ENCODE data around the gene AAMP. TPM values are rescaled to one million over a fixed set of nuclear protein-coding genes. Genes with fewer than 3 reads are reported as not detected.
A peak's percentile ranks its signal among the peaks of the same experiment; 100 is the strongest.

Gene AAMP
- polyA plus RNA-seq, 3 donors from 2014 or later = 71.8 to 158 (median 101) TPM

DNA sequence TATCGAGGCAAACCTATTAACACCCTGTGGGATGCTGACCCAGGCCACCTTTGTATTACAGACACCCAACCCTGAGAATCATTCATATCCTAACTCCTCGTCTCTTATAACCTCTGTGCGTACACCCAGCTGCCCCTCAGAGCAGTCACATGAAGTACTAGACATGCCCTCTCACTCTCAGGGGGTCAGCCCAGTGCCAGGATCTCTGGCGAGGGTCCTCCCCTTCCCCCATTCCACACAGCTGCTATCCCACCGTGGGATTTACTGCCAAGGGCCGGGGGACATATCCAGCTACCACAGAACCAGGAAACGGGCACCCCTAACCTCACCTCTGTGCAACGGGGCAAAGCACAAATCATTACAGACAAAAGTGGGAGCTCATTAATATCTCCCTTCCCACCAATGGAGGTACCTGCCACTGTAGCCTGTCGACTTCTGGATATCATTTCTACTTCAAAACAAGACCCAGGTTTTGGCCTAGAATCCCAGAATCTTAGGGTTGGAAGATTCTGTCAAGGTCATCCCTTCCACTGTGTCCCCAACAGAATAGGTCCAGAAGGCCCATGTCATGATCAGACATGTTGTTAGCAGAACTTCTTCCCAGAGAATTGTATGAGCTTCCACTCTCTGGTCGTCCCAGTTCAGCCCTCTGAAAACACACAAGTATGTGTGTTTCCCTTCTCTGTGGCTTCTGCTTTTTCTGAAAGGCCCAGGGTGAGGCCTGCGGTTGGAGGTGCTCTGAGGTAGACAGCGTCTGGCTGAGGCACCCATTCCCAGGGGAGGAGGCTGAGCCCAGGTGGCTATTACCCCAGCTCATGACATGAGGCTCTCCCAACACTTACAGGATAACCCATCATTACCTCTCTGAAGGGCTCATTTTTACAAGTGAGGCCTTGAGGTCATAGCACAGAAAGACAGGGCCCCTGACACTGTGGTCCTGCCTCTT lies 20.7 kb upstream of the AAMP start:
- Mint-ChIP-seq H3K27me3 (ENCODE audit: low read depth in 3 of 3) (peaks cover 6 to 12% (median 10%) of the 10 kb centered on the region in 3 donors), H3K36me3 (peaks cover 0 to 3% (median 0%) of the 10 kb centered on the region in 3 donors), H3K9me3 (no peaks in the 10 kb centered on the region), H3K4me1 (peaks cover 82 to 83% of the 10 kb centered on the region in 2 donors), H3K4me3 (peak overlapping the region; percentile 84 to 91 (median 89)), H3K27ac (peak overlapping the region; percentile 95 to 100 (median 98))
- DNase-seq = peak; percentile 23 to 36 (median 29)

DNA sequence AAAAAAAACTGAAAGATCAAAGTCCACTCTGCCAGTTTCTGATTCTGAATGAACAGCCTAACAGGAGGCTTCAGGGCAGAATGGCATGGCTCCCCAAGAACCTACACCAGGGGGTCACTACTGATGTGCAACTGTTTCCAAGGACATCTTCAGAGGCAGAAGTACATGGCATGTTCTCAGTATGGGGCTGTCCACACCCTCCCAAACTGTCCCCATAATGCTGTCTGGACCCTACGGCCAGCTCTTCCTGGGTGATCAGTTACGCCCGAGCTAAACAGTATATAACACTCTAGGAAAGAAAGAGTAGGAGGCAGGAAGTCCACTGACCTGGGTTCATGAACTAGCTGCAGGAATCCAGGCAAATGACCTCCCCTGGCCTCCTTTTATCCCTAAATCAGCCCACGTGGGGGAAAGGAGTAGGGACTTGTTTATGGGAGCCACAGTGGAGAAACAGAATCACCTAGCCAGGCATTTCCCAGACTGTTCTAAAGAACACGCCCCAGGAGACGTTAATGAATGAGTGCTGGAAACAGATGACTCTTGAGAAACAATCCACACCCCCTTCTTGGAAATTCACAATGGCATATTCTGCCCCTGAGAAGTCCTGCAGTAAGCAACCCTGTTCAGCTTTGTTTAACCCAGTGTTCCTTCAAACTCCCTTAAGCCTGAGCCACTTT lies 19.8 kb upstream of the AAMP start:
- peaks cover 10 to 18% (median 11%) of the 10 kb centered on the region in 3 donors for H3K27me3 Mint-ChIP-seq (ENCODE audit: low read depth in 3 of 3)

DNA sequence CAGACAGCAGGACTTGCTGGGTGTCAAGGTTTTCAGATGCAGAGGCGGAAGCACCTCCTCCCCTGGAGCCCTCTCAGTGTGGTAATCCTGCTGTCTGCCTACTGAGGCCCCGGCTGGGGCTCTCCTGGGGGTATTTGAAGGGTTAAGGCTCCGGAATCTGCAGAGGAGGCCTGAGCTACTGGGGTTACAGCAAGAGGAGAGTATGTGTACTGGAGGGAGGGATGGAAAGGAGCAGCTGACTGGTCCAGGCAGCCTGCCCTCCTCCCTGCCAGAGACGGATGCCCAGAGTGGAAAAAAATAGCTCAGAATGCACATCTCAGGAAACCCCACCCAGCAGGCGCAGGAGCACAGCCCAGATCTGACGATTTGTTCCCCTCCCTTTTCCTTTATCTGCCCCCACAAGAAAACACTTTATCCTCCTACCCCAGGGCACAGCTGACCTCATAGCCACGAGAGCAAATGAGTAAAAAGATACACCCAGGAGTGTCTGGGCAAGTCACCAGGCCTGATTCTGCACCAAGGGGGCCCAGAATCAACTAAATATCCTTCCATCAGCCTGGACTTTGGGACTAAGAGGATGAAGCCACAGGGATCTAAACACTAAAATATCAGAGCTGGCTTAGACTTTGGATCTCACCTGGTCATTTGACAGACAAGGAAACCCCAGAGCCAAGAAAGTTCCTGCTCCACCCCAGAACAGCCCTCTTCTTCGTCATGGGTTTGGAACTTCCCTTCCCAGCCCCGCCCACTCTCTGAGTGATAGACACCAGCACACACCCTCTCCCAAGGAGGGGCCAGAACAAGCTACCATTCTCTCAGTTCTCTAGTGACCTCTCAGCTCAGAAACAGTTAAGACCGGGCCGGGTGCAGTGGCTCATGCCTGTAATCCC lies 16.9 kb upstream of the AAMP start:
- peak; percentile 87 to 89 (median 87) for DNase-seq
- Mint-ChIP-seq H3K9me3 (no peaks in the 10 kb centered on the region), H3K4me3 (peak overlapping the region; percentile 85 to 92 (median 89)), H3K27ac (peak overlapping the region; percentile 99 to 100 (median 100)), H3K36me3 (peaks cover 0 to 6% (median 0%) of the 10 kb centered on the region in 3 donors), H3K4me1 (peaks cover 85 to 90% of the 10 kb centered on the region in 2 donors), H3K27me3 (ENCODE audit: low read depth in 3 of 3) (peaks cover 17 to 25% (median 24%) of the 10 kb centered on the region in 3 donors)

More for the DNA sequence above, 19.8 kb upstream of the AAMP start:
- H3K36me3 Mint-ChIP-seq = peaks cover 0 to 6% (median 0%) of the 10 kb centered on the region in 3 donors
- peak overlapping the region; percentile 95 to 100 (median 98) for H3K27ac Mint-ChIP-seq
- peaks cover 90 to 91% of the 10 kb centered on the region in 2 donors for H3K4me1 Mint-ChIP-seq
- no peak for DNase-seq
- peak overlapping the region; percentile 84 to 91 (median 89) for H3K4me3 Mint-ChIP-seq
- no peaks in the 10 kb centered on the region for H3K9me3 Mint-ChIP-seq

DNA sequence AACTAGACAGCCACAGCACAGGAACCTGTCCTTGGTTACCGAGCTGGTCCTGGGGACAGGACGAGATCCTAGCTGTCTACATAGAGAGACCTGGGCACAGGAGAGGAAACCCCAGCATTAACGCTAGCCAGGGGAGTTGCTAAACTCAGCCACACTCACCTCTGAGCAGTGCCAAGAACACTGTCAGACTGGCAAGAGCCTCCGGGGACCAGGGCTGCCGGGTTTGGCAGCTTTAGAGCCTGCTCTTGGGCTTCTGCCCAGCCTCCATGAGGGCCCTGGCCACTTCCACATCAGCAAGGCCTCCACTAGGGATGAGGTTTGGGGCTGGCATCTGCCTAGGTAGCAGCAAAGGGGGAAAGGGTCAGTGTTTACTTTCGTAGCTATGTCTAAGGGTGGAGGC lies 15.7 kb upstream of the AAMP start:
- peak; percentile 37 to 49 (median 39) for DNase-seq
- Mint-ChIP-seq H3K27ac (peak overlapping the region; percentile 99 to 100 (median 100)), H3K4me1 (peaks cover 73 to 81% of the 10 kb centered on the region in 2 donors), H3K4me3 (peak overlapping the region; percentile 85 to 92 (median 89)), H3K9me3 (no peaks in the 10 kb centered on the region), H3K36me3 (peaks cover 0 to 9% (median 3%) of the 10 kb centered on the region in 3 donors), H3K27me3 (ENCODE audit: low read depth in 3 of 3) (peaks cover 18 to 26% (median 24%) of the 10 kb centered on the region in 3 donors)

DNA sequence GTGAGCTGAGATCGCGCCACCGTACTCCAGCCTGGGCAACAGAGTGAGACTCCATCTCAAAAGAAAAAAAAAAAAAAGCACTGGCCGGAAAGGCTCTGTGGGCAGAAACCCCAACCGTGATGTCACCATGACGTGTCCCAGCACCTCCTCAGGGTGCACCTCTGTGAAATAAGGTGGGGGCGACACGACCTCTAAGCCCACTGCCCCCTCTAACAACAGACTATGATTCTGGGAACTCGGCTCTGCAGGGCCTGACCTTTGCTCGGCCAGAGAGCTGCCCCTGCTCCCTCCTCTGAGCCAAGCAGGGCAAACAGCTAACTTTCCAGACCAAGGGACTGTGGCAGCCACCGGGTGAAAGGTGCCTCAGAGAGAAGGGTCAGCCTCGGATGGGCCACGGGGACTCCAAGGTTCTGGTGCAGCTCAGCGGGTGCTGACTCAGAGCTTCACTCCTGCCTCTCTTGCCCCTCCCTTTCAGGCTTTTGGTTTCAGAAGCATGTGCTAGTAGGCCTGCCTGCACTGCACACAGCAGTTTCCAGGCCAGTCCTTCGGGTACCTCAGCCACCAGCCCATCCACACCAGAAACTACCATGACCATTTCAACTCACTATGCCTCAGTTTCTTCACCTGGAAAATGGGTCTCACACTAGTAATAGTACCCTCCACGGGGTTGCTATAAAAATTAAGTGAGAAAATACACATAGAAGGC lies 14.3 kb upstream of the AAMP start:
- peaks cover 0 to 19% (median 3%) of the 10 kb centered on the region in 3 donors for H3K36me3 Mint-ChIP-seq
- no peaks in the 10 kb centered on the region for H3K9me3 Mint-ChIP-seq
- peaks cover 60 to 73% of the 10 kb centered on the region in 2 donors for H3K4me1 Mint-ChIP-seq
- peaks cover 21 to 26% (median 24%) of the 10 kb centered on the region in 3 donors for H3K27me3 Mint-ChIP-seq (ENCODE audit: low read depth in 3 of 3)
- peak overlapping the region; percentile 99 to 100 (median 100) for H3K27ac Mint-ChIP-seq
- H3K4me3 Mint-ChIP-seq = peak overlapping the region; percentile 79 to 92 (median 87)
- DNase-seq = peak; percentile 76 to 79 (median 77)

DNA sequence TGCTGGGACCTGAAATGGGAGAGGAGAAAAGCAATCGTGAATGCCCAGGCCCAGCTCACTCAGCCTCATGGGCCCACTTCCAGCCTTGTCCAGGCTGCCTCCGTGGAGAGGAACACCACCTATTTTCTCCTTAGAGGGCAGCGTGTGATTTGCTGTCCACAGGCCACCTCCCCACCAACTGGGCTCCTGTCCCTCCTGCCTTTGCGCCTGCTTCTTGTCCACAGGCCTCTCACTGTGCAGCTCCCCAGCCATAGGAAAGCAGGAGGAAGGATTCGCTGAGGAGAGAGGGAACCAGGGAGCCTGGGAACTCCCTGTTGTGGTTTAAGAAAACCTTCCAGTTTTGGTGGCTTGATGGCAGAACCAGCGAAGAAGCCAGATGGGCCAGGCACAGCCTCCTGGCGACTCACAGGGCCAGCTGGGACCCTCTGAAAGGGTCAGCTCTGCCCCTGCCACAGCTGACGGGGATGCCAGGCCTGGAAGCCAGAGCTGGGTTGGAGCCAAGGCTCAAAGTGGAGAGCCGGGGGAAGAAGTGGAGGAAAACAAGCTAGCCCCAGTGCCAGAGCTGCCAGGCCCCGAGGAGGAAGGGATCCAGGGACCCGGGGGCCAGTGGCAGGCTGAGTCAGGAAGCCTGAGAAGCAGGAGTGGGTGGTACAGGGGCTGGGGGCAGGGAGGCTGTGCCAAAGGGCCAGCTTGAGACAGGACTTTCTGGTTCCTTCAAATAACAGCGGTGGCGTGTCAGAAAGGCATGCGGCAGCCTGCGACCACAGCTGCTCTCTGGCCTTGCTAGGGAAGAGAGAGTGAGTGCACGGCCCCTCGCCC lies 12.4 kb upstream of the AAMP start:
- Mint-ChIP-seq H3K4me3 (peak overlapping the region in 1 of 5 donors; percentile 17), H3K4me1 (peaks cover 43 to 55% of the 10 kb centered on the region in 2 donors), H3K36me3 (peaks cover 3 to 27% (median 6%) of the 10 kb centered on the region in 3 donors), H3K9me3 (no peaks in the 10 kb centered on the region), H3K27me3 (ENCODE audit: low read depth in 3 of 3) (peaks cover 21 to 26% (median 26%) of the 10 kb centered on the region in 3 donors), H3K27ac (peak overlapping the region; percentile 85 to 100 (median 100))
- DNase-seq = no peak

DNA sequence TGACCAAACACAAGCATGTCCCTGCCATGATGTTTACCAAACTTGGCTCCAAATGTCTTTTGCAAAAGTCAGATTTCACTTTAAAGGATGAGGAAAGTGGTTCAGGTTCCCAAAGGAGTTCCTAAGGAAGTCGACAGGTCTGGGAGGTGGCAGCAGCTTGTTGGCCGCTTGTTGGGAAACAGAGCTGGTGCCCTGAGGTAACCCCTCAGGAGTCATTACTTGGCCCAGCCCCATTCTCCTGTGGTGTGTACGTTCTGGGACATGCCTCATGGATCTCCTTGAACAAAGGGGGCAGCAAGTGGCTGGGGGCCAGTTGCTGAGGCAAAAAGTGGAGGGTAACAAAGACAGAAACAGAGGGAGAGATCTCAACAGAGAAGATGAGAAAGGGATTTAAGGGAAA lies 11.5 kb upstream of the AAMP start:
- H3K9me3 Mint-ChIP-seq = no peaks in the 10 kb centered on the region
- peaks cover 18 to 21% (median 20%) of the 10 kb centered on the region in 3 donors for H3K27me3 Mint-ChIP-seq (ENCODE audit: low read depth in 3 of 3)
- H3K4me3 Mint-ChIP-seq = no peak overlapping the region
- H3K4me1 Mint-ChIP-seq = peaks cover 33 to 45% of the 10 kb centered on the region in 2 donors
- H3K27ac Mint-ChIP-seq = peak overlapping the region; percentile 79 to 93 (median 82)
- no peak for DNase-seq
- peaks cover 3 to 33% (median 11%) of the 10 kb centered on the region in 3 donors for H3K36me3 Mint-ChIP-seq

DNA sequence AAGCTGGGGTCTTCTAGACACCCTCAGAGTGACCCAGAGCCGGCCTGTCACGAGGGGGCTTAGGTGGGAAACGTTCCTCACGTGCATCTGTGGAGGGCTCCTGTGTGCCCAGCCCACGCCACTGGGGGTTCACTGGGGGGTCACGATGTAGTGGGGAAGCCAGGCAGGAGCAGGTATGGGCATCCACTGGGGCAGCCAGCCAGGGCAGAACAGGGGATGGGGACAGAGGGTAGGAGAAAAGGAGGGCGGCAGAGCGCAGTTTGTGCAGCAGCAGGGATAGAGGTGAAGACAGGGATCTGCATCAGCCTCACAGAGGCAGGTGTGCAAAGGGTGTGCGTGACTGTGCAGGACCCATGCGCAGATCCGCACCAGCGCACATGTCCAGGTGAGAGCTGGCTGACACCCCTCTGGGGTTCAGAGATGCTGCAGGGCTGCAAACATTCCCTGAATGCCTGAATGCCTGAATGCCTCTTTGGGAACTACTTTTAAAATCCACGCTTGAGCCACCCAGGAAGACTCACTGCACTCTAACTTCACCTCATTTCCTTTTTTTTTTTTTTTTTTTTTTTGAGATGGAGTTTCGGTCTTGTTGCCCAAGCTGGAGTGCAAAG lies 10.4 kb upstream of the AAMP start:
- Mint-ChIP-seq H3K27ac (peak overlapping the region; percentile 3 to 85 (median 72)), H3K4me3 (no peak overlapping the region), H3K4me1 (peaks cover 22 to 34% of the 10 kb centered on the region in 2 donors), H3K27me3 (ENCODE audit: low read depth in 3 of 3) (peaks cover 13 to 16% (median 14%) of the 10 kb centered on the region in 3 donors), H3K9me3 (no peaks in the 10 kb centered on the region), H3K36me3 (peaks cover 3 to 36% (median 11%) of the 10 kb centered on the region in 3 donors)
- no peak for DNase-seq

DNA sequence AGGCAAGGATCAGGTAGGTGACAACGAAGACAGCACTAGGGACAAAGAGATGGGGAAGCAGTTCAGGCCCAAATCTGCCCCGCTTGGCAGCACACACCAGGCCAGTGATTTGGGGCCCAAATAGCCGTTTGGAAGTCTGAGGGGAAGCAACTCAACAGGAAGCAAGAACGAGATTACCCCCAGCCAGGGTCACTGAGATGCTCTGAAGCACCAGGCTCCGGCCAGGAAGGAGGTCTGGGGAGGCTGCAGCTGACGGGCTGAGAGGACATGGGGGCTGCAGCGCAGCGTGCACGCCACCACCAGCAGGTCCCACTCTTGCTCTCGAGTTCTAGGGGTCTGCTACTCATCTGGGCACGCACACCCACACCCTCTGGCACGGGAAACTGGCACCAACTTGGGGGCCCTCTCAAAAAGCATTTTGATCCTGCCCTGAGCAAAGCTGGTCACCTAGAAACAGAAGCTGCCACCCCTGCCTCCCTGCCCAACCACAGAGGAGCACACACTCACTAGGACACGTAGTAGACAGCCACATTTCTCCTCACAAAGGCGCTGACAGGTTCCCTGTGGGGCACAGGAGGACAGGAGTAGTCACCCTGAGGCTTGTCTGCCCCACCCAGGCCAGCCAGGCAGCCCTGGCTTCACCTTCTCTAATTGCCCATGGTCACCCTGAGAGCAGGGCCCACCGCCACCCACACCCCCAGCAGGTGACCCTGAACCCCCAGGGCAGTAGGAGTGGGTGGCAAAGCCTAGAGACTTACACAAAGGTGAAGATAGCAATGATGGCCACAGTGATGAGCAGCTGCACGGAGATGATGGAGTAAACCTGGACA lies 8.8 kb upstream of the AAMP start:
- peaks cover 15 to 18% of the 10 kb centered on the region in 2 donors for H3K4me1 Mint-ChIP-seq
- peaks cover 9 to 48% (median 11%) of the 10 kb centered on the region in 3 donors for H3K36me3 Mint-ChIP-seq
- peak overlapping the region in 4 of 6 donors; percentile 34 to 85 (median 76) for H3K27ac Mint-ChIP-seq
- H3K27me3 Mint-ChIP-seq (ENCODE audit: low read depth in 3 of 3) = peaks cover 2 to 8% (median 6%) of the 10 kb centered on the region in 3 donors
- no peak overlapping the region for H3K4me3 Mint-ChIP-seq
- no peak for DNase-seq
- H3K9me3 Mint-ChIP-seq = no peaks in the 10 kb centered on the region

DNA sequence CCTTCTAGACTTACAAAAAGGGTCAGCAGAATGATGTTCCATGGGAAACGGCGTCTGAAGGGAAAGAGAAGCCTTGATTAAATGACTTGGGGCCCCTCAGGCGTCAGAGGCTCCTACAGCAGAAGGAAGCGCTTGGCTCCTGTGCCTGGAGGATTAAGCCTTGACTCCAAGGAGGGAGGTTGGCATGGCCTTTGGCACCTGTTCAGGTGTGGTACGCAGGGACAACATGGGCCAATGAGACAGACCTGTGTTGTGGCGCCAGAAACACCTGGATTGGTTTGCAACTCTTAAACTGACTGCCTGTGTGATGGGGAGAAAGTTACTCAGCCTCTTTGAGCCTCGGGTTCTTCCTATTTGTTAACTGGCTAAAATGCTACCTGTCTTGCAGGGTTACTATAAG lies 8.0 kb upstream of the AAMP start:
- Mint-ChIP-seq H3K4me1 (peaks cover 11% of the 10 kb centered on the region in 2 donors), H3K27me3 (ENCODE audit: low read depth in 3 of 3) (peaks cover 2 to 7% (median 2%) of the 10 kb centered on the region in 3 donors), H3K9me3 (no peaks in the 10 kb centered on the region), H3K36me3 (peaks cover 9 to 50% (median 11%) of the 10 kb centered on the region in 3 donors), H3K4me3 (no peak overlapping the region), H3K27ac (peak overlapping the region in 4 of 6 donors; percentile 24 to 85 (median 54))
- no peak for DNase-seq

All from immature natural killer cell (primary cell).